Keratinocyte (primary cell): ENCODE results near the gene MUC6.

Source experiments
- CTCF ChIP-seq, 3 experiments: IDR thresholded peaks in 1 of 3; conservative IDR thresholded peaks in 1 of 3; optimal IDR thresholded peaks in 1 of 3; 2 replicates in 2 of 3; 3 replicates in 1 of 3; pipeline versions ENCODE3 to v1.5.1; 2011; ENCODE audit warnings: low read length in 3 of 3, mild to moderate bottlenecking in 3 of 3, moderate library complexity in 2 of 3, control low read depth in 1 of 3, inconsistent platforms in 1 of 3; ENCODE audit not compliant: insufficient read depth in 2 of 3; ENCODE audit errors: extremely low read depth in 1 of 3
- EZH2 ChIP-seq: IDR thresholded peaks from one replicate; pipeline ENCODE4 v1.6.1; 2012; ENCODE audit warnings: inconsistent platforms, mild to moderate bottlenecking, low read length, moderate library complexity

- TF ChIP-seq CTCF (optimal IDR thresholded peaks at IDR 0.05 in 1 of 3, IDR thresholded peaks at IDR 0.05 in 1 of 3, conservative IDR thresholded peaks at IDR 0.05 in 1 of 3; ENCODE audit: extremely low read depth in 1 of 3, insufficient read depth in 2 of 3, low read length in 3 of 3), result no peak
- TF ChIP-seq EZH2, result no peak
Observed at GRCh38 chr11:1049431-1049891, 12.9 kb upstream of the MUC6 start.
